ENCODE results near the gene PMEL.
"Not testable (repeated sequence)": the region's sequence is repeated elsewhere in the genome, so short reads cannot be mapped to it uniquely, and the experiment has no call there.

PMEL gene

GRCh38 chr12:55982319-55982936, 16.6 kb upstream of the PMEL start:
- DNase-seq = no peak

- not testable (repeated sequence) for DNase-seq
Measured at GRCh38 chr12:55981882-55982281, 16.0 kb upstream of the PMEL start.

- DNase-seq = no peak
Measured at GRCh38 chr12:55979069-55979468, 13.2 kb upstream of the PMEL start.

GRCh38 chr12:55978393-55978792, 12.6 kb upstream of the PMEL start:
- no peak for DNase-seq

- no peak for DNase-seq
Measured at GRCh38 chr12:55974308-55974730, 8.5 kb upstream of the PMEL start.

- DNase-seq = peak; percentile 100
Measured at GRCh38 chr12:55973599-55974307, 7.9 kb upstream of the PMEL start, which contains the start of gene RAB5B. Gene RAB5B (plus strand): TSS chr12:55974078. CDS start chr12:55986961, 12,883 bp downstream.

GRCh38 chr12:55972911-55973598, 7.2 kb upstream of the PMEL start:
- DNase-seq = no peak

- no peak for DNase-seq
Measured at GRCh38 chr12:55972456-55972855, 6.6 kb upstream of the PMEL start.

GRCh38 chr12:55972042-55972441, 6.2 kb upstream of the PMEL start:
- no peak for DNase-seq

GRCh38 chr12:55970775-55971174, 4.9 kb upstream of the PMEL start:
- no peak for DNase-seq

- DNase-seq = no peak
Measured at GRCh38 chr12:55969356-55969755, 3.5 kb upstream of the PMEL start.

GRCh38 chr12:55966408-55967281, 803 bp upstream of the PMEL start, which contains the start of gene CDK2:
Gene CDK2 (plus strand): TSS chr12:55966830. CDS start chr12:55967009, 179 bp downstream.
- peak; percentile 95 for DNase-seq

- DNase-seq = peak; percentile 54
Measured at GRCh38 chr12:55965240-55965639, 602 bp downstream of the PMEL start.

- DNase-seq = no peak
Measured at GRCh38 chr12:55963760-55964159, 2.1 kb downstream of the PMEL start.

GRCh38 chr12:55957106-55957859, 8.6 kb downstream of the PMEL start:
- no peak for DNase-seq

- no peak for DNase-seq
Measured at GRCh38 chr12:55955800-55956508, 9.9 kb downstream of the PMEL start.

- DNase-seq = no peak
Measured at GRCh38 chr12:55955344-55955743, 10.5 kb downstream of the PMEL start.

- no peak for DNase-seq
Measured at GRCh38 chr12:55946553-55946952, 19.3 kb downstream of the PMEL start.

GRCh38 chr12:55942577-55943136, 23.2 kb downstream of the PMEL start:
- no peak for DNase-seq

GRCh38 chr12:55942055-55942454, 23.8 kb downstream of the PMEL start:
- no peak for DNase-seq

Measured in eye (tissue), 1 donor.